Esophagus squamous epithelium (tissue), 4 donors: ENCODE measurements around the gene LRRFIP2.

ENCODE experiments used
- POLR2A ChIP-seq, 4 donors: fragments of 450-650 bp; IDR thresholded peaks; one replicate each; pipeline ENCODE4 v1.6.1; 2017; ENCODE audit warnings: antibody characterized with exemption in 4 of 4, mild to moderate bottlenecking in 4 of 4, moderate library complexity in 3 of 4
- TF ChIP-seq, protein P1 (sequence below), 6 experiments: fragments of 450-650 bp in 4 of 6; fragments of 200-600 bp in 2 of 6; sonication (generic) in 2 of 6; IDR thresholded peaks; one replicate each; pipeline ENCODE4 v1.5.1; 2016 to 2019; ENCODE audit warnings: antibody characterized with exemption in 6 of 6, mild to moderate bottlenecking in 4 of 6, moderate library complexity in 4 of 6

- TF ChIP-seq, protein P1, sequence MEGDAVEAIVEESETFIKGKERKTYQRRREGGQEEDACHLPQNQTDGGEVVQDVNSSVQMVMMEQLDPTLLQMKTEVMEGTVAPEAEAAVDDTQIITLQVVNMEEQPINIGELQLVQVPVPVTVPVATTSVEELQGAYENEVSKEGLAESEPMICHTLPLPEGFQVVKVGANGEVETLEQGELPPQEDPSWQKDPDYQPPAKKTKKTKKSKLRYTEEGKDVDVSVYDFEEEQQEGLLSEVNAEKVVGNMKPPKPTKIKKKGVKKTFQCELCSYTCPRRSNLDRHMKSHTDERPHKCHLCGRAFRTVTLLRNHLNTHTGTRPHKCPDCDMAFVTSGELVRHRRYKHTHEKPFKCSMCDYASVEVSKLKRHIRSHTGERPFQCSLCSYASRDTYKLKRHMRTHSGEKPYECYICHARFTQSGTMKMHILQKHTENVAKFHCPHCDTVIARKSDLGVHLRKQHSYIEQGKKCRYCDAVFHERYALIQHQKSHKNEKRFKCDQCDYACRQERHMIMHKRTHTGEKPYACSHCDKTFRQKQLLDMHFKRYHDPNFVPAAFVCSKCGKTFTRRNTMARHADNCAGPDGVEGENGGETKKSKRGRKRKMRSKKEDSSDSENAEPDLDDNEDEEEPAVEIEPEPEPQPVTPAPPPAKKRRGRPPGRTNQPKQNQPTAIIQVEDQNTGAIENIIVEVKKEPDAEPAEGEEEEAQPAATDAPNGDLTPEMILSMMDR (IDR thresholded peaks at IDR 0.05) = no peak
- TF ChIP-seq POLR2A (IDR thresholded peaks at IDR 0.05) = no peak
Measured at GRCh38 chr3:37118163-37118562, 56.2 kb downstream of the LRRFIP2 start.
